ENCODE measurements around the gene ARIH2. TPM values are rescaled to one million over a fixed set of nuclear protein-coding genes. Genes with fewer than 3 reads are reported as not detected.
"Not testable (repeated sequence)": the region's sequence is repeated elsewhere in the genome, so short reads cannot be mapped to it uniquely, and the experiment has no call there.

Gene ARIH2
- total RNA-seq = 77.2 and 86.3 TPM in 2 replicates

DNA sequence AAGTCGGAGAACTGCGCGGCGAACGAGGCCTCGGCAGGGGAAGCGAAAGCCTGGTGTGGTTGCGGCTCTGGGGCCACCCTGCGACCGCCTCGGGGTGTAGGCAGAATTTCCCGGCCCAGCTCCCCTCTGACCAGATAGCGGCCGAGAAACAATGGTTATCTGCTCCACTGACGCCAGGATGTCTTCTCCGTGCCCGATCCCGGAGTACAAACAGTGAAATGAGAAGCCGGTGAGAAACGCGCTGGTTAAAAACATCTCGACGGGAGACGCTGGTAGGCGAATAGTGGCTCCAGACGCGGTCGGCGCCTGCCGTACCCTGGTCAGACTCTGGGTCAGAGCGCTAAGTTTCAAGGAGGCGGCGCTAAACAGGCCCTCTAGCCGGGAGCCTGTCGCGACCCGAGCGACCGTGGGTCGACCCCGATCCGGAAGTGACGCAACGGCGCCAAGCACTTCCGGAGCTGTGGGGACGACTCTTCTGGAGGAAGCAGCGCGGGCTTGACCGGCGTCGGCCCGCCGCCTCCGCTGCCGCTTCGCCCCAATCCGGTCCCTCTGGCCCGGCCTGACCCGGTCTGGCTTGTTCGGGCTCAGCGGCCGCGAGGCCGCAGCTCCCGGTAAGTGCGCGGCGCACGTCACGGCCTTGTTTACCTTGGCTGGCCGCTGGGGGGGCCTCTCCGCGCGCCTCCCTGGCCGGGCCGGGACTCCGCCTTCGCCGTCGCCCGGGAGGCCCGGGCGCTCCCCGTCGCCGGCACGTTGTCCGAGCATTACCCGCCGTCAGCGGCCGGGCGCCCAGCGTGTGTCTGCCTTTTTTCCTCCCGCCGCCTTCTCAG lies at the start of gene ARIH2:
ARIH2 (plus strand) TSS at position 455 of the 827 bp plus-strand sequence. CDS start 8,717 bp downstream, outside the sequence.
- peak; percentile 96 for DNase-seq

DNA sequence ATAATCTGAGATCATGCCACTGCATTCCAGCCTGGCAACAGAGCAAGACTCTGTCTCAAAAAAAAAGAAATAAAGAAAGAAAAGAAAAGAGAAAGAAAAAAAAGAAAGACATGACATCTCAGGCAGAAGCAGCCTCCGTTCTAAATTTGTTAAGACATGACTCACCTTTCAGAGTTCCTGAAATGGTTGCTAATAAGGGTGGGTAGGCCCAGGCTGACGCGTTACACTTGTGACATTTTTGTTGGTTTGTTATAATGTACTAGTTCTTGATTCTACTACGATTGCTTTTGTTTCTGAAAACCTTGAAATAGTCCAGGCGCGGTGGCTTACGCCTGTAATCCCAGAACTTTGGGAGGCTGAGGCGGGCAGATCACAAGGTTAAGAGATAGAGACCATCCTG lies 41.0 kb upstream of the ARIH2 start:
- no peak for DNase-seq

GRCh38 chr3:48879307-48879993 lies 39.2 kb upstream of the ARIH2 start:
- no peak for DNase-seq

GRCh38 chr3:48879994-48880377 lies 38.7 kb upstream of the ARIH2 start:
- no peak for DNase-seq

DNA sequence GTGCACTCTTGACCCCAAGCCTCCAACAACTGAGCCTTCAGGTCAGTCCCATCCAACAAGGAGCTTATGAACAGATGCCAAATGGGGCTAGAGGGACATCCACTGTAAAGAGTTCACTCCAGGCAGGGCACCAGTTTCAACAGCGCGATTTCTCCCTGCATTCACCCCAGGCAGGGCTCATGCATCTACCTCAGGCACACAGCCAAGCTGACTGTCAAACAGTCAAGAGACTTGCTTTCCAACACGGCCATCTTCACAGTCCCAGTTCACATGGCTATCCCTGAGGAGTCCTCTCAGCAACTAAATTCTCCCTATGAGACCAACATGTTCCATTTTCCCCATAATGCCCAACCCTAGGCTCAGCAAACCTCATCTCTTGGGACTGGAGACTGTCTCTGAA lies 37.6 kb upstream of the ARIH2 start:
- DNase-seq = no peak

DNA sequence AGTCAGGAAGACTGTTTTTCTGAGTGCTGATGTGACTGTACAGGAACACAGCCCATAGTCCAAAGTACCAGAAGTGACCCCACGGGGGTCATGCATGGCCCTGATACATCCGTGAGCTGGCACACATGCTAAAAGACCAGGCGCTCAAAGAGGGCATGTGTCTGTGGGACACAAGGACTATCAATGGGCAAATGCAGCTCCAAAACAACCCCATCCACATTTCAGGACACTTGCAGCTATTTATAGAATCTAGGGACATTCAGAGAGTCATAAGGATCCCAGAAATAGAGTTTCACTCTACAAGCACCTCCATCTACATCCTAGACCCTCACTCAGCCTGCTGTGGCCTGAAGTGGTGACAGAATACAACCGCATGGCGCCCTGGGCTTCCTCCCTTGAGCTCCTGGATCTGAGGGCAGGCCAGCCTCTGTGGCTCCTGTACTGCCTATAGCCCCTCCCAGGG lies 37.0 kb upstream of the ARIH2 start:
- DNase-seq = no peak

GRCh38 chr3:48885753-48886152 lies 32.9 kb upstream of the ARIH2 start:
- DNase-seq = no peak

DNA sequence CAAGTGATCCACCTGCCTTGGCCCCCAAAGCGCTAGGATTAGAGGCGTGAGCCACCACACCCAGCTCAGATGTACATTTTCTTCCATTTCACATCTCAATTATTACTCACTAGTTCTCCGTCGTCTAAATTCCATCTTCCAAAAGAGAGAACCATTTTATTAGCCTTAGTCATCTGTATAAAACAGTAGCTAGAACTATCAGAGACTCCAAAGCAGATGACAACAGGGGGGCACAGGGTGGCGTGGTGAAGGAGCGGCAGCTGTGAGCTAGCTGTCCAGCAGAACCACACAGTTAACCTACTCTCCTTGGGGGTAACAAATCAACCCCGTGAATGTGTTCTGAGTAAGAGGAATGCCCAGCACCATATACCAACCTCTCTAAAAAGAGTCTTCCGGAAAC lies 27.0 kb upstream of the ARIH2 start:
- DNase-seq = no peak

- DNase-seq = no peak
Measured at GRCh38 chr3:48894516-48894915, 24.1 kb upstream of the ARIH2 start.

DNA sequence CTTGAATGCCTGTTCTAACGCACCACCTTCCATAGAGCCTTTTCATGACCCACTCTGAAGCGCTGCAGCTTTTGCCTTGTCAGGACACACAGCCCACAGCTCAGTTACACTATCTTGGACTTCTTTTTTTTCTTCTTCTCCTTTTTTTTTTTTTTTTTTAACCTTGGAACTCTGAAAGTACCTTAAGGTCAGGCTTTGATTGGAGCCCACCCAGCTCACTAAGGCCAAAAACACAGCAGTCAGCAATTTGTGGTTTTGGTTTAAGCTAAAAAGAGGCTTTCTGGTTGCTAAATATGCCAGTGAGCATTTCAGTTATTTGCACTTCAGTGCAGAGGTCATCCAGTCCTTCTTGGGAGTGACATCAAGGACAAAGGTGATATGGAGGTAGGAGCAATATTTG lies 21.7 kb upstream of the ARIH2 start:
- no peak for DNase-seq

GRCh38 chr3:48897460-48898376 lies 20.9 kb upstream of the ARIH2 start:
- DNase-seq = peak; percentile 7

DNA sequence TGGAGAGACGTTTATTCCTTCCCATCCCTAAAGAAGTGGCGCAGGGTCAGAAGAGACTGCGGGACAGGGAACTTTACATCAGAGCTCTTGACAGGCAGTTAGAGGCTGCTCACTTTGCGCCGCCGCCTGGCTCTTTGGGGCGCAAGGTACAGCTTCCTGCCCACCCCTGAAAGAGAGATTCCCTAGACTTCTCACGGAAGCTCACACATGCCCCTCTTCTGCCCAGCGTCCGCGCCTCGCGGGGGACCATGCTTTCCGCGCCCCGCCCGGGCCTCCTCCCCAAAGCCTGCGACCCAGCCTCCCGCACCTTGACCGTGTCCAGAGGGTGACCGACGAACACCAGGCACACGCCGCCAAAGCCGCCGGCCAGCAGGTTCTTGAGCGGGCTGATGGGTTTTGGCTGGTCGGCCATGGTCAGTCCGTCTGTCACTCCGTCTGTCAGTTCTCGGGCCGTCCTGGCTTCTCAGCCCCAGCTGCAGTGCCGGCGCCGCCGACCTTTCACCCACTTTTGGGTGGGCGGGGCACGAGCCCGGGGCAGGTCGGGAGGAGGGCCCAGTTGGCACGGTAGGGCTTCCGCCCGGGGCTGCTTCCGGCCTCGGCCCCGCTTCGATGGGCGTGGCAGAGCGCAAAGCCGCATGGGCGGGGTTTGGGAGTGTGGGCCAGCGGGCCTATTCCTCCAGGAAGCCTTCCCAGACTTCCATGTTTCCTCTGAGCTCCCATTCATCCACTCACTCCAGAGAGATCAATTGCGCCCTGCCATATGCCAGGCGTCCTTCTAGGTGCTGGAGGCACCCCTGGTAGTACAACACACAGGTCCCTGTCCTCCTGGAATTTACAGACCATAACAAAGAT lies 20.0 kb upstream of the ARIH2 start, which contains the start of gene SLC25A20:
SLC25A20 (minus strand) TSS at position 500 of the 852 bp plus-strand sequence; CDS start at position 412, 88 bp downstream.
- peak; percentile 82 for DNase-seq

GRCh38 chr3:48899273-48899672 lies 19.4 kb upstream of the ARIH2 start:
- no peak for DNase-seq

DNA sequence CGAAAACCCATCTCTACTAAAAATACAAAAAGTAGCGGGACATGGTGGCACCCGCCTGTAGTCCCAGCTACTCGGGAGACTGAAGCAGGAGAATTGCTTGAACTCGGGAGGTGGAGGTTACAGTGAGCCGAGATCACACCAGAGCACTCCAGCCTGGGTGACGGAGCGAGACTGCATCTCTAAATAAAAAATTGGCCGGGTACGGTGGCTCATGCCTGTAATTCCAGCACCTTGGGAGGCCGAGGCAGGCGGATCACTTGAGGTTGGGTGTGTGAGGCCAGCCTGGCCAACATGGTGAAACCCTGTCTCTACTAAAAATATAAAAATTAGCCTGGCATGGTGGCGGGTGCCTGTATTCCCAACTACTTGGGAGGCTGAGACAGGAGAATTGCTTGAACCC lies 11.6 kb upstream of the ARIH2 start:
- DNase-seq = not testable (repeated sequence)

DNA sequence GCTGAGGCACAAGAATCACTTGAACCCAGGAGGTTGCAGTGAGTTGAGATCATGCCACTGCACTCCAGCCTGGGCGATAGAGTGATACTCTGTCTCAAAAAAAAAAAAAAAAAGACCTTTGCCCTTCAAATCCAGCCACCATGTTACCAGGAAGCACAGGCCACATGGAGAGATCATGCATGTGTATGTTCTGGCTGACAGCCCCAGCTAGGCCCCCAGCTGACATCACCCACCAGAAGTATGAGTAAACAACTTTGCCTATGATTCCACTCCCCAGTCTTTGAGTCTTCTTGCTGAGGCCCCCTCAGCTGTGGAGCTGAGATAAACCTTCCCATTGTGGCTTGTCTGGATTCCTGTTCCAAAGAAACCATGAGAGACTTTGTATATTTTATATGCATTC lies 3.3 kb upstream of the ARIH2 start:
- no peak for DNase-seq

DNA sequence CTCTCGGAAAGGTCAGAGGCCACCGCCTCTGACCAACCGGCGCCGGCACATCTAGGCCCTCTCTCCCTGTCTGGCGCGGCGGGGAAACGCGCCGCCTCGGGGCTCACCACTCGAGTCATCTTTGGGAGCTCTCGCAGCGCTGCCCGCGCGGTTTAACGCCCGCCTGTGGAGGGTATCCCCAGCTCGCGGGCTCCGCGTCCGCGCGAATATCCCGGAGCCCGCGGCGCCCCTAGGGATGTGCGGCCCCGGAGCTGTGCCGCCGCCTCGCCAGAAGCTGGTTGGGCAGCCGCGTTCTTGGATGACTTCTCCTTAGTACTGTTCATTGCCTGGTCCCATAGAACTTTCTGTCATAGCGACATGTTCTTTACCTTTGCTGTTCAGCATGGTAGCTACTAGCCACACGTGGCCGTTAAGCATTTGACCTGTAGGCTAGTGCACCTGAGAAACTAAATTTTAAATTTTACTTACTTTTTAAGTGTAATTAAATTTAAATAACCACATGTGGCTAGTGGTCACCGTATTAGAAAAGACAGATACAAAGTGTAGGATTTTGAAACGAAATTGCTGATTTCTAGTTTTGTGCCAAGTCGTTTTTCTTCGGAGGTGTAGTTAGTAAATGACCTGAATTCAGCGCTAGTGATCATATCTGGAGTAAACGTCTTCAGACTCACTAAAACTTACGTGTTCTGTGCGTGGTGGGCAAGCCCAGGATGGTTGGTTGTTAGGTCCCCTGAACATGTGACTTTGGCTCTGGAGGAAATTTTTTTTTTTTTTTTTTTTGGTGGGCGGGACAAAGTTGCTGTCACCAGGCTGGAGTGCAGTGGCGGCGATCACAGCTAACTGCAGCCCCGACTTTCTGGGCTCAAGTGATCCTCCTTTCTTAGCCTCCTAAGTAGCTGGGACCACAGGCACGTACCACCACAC lies 835 bp downstream of the ARIH2 start:
- DNase-seq = peak; percentile 78

DNA sequence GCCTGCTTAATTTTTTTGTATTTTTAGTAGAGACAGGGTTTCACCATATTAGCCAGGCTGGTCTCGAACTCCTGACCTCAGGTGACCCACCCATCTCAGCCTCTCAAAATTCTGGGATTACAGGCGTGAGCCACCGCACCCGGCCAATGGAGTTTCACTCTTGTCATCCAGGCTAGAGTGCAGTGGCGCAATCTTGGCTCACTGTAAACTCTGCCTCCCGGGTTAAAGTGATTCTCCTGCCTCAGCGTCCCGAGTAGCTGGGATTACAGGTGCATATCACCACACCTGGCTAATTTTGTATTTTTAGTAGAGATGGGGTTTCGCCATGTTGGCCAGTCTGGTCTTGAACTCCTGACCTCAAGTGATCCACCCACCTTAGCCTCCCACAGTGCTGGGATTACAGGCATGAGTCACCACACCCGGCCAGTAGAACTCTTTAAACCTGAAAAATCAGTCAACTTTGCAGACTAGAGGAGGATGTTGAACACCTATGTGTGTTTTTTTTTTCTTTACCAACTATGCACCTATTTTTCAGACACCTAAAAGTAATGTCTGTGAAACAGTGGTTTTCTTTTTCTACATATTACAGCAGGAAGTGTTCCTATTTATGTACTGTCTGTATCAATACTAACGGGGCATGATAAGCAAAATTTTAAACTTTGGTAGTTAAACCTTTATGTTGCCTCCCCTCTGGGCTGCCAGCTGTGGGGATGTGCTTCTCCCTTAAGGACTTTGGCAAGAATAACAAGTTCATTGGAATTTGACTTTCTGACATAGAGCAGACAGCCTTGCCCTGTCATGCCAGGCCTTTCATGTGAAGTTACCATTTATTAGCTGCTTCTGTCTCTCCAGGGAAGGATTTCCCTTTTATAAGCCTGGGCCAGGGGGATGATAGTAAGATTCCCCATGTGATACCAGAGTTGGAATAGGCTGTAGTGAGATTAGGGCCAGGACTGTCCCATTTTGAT lies 8.1 kb downstream of the ARIH2 start:
- DNase-seq = no peak

- DNase-seq = no peak
Measured at GRCh38 chr3:48927928-48928327, 9.3 kb downstream of the ARIH2 start.

- peak; percentile 60 for DNase-seq
Measured at GRCh38 chr3:48928679-48929078, 10.0 kb downstream of the ARIH2 start.

Data from dermis blood vessel endothelial cell (primary cell).